ENCODE results near the gene HEXIM1.
A peak's percentile ranks its signal among the peaks of the same experiment; 100 is the strongest.

GRCh38 chr17:45160447-45161287 is 12.4 kb downstream of the HEXIM1 start:
- TF ChIP-seq CTCF (IDR thresholded peaks at IDR 0.05) (peak in 3 of 4 experiments; percentile 9 to 53 (median 26)), POLR2A (IDR thresholded peaks at IDR 0.05) (no peak), POLR2AphosphoS5 (IDR thresholded peaks at IDR 0.05) (no peak), EP300 (IDR thresholded peaks at IDR 0.05) (no peak)

Measured in gastroesophageal sphincter (tissue), 3 donors.